GM04504 (cell line): ENCODE results near the gene TMIE.
"Not testable (repeated sequence)": the region's sequence is repeated elsewhere in the genome, so short reads cannot be mapped to it uniquely, and the experiment has no call there.

Source experiments
- DNase-seq: peaks from one replicate; pipeline ENCODE4 v3.0.0-alpha.2; 2012; ENCODE audit warnings: low read depth

The TMIE gene

DNA sequence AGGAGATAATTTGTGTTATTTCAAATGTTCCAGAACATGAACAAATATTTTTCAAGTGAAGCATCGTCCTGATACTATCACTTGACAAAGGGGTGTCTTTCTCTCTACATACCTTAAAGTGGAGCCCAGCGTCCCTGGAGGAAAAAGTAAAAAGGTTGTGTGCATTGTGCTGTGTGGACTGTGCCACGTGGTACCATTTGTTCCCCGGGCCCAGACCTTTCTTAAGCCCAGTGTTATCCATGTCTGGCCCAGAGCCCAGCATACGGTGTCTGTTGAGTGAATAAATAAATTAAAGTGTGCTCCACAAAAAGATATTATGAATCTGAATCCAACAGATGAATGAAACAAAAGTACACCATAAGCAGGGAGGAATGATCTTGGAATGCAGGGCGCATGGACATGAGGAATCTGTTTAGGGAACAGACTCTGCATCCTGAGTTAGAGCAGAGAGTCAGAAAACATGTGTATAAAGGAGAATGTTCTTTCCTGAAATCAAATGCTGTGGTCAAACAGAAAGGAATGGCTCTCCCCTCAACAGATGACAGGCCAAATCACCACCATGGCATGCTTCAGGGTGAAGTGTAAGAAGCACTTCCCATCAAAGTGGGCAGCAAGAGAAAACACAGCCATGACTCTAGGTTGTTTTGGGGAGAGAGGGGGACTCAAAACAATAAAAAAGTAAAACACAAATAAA lies 24.6 kb downstream of the TMIE start:
- DNase-seq: no peak

DNA sequence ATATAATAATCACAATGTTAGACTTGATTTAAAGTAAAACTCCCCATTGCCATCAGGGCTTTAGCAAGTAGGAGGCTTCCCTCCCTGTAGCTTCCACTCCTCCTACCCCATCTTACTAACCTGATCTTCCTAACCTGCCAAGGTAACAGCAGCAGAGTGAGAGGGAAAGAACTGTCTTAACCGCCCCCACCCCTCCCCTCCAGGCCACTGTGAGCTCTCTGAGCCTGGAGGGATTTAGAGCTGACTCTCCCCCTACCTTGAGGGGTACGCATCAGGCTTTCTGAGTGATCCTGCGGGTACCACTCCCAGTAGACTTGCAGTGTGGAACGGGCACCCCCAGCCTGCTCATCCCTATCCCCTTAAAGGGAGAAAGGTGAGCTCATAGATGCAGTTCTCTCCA lies 27.8 kb downstream of the TMIE start:
- DNase-seq: no peak

DNA sequence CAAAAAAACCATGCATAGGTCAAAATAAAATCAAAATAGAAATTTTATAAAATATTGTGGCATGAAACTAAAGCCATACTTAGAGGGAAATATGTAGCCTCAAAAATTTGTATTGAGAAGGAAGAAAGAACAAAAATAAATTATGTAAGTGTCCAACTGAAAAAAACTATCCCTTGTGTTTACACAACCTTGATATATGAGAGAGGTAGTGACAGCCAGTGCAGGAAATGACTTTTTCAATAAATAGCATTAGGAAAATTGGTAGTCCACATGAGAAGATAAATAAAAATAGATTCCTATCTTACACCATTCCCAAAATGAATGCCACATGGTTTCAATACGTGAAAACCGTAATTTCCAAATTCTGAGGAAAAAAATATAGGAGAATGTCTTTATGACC lies 29.6 kb downstream of the TMIE start:
- DNase-seq: no peak

DNA sequence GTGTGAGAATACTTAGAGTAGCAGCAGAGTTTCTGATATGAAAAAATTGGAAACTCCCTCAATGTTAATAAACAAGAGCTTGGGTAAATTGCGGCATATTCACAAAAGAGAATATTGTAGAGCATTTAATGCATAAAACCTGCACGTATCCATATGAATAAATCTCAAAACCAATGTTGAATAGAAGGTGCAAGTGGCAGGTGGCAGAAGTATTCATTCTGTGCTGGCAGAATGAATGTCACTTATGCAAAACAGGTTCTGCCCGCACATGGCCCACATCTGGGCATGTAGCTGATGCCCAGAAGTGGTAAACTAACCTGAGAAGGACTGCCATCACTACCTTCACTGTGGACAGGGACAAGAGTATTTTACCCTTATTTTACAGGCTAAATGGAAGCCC lies 30.6 kb downstream of the TMIE start:
- DNase-seq: no peak

DNA sequence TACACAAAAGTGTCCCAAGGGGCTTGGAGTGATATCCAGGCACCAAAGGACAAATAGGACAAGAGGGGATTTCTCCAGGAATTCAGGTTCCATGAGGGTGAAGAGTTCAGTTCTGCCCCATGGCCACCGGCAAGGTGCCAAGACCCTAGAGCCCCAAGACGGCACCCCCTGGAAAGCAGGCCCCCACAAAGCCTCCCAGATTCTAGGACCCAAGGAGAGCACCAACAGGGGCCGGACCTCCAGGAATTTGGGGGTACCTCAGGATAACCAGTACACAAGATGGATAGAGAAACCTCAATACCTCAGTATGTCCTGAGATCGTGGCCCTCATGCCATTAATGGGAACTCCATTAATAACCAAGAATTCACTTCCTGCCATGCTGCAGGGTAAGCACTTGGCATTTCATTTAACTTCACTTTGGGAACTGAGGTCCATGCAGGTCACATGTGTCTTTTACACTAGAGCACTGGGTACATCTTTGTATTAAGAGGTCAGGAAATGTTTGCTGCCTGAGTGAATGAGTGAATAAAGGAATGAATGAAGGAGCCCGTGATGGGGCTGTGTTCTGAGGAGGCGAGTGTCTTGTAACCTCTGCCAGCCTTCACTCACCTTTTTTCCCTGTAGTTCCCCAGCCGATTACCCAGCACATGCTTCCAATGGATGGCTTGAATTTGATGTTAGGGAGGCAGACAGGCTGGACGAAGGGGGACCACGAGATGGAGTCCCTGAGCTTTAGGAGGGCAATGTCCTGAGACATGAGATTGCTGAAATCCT lies 32.0 kb downstream of the TMIE start:
- no peak for DNase-seq

DNA sequence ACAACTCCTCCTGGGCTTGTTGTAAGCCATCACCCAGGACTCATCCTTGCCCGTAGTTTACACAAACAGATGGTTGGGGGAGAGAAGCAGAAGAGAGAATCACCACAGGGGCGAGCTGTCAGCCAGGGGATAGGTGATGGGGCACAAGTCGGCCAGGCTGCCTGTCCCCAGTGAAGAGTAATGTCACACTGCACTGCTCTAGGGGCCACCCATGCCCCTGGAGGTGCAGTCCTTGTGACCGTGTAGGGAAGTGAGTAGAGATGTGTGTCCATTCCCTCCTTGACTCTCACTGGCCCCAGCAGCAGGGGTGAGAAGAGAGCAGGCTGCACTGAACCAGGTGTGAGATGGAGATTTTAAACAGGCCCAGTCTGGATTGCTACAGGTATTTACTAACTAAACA lies 33.6 kb downstream of the TMIE start:
- no peak for DNase-seq

DNA sequence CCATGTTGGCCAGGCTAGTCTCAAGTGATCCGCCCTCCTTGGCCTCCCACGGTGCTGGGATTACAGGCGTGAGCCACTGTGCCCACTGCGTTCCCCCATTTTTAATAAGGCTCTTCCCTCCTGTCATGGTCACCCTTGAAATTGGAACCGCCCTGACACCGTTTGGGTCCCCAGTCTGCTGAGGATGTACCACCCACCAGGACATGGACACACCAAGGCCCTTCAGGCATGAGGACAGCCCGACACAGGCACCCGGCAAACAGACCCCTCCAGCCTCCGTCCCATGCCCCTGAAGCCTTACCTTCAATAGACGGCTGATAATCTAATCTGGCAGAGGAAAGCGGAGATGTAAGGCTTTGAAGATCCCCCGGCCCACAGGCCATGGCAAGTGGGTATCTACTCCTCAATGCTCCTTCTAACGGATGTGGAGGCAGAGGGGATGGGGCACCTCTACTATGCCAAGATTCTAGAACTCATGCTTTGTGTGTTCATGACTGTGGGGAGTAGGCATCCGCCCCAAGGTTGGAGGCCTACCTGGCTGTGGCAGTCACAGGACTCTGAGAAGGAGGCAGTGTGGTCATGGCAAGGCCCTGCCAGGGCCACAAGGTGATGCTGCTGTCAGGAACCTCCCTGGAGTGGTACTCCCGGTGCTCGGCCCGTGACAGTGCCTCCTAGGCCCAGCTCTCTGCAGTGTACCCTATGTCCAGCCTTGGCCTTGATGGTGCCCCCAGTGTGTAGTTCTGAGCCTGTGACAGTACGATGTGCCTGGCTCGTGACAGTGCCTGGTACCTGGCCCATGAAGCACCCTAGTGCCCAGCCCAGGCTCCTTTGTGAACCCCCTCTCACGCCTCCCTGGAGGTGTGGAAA lies 35.0 kb downstream of the TMIE start:
- no peak for DNase-seq

DNA sequence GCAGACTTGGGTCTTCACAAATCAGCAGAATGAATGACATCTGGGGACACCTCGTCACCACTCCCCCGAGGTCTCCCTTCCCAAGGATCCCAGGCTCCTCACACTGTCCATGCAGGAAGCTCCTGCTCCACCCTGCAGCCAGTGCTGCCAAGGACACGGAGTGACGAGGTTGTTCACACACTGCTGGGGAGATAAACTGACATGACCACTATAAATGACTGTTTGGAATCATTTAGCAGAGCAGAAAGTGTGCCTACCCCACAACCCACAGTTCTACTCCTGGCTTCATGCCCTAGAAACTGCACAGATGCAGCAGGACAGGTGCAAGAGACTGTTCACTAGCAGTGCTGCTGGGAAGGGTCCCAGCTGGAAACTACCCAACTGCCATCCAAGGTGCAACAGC lies 36.1 kb downstream of the TMIE start:
- no peak for DNase-seq

DNA sequence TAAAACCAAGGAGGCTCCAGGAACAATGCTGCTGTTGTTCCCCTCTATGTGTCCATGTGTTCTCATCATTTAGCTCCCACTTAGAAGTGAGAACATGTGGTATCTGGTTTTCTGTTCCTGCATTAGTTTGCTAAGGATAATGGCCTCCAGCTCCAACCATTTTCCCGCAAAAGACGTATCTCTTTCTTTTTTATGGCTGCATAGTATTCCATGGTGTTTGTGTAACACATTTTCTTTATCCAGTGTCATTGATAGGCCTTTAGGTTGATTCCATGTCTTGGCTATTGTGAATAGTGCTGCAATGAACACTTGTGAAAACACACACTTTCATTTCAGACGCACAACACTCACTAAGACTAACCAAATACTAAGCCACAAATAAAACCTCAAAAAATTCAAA lies 38.4 kb downstream of the TMIE start:
- DNase-seq: not testable (repeated sequence)

DNA sequence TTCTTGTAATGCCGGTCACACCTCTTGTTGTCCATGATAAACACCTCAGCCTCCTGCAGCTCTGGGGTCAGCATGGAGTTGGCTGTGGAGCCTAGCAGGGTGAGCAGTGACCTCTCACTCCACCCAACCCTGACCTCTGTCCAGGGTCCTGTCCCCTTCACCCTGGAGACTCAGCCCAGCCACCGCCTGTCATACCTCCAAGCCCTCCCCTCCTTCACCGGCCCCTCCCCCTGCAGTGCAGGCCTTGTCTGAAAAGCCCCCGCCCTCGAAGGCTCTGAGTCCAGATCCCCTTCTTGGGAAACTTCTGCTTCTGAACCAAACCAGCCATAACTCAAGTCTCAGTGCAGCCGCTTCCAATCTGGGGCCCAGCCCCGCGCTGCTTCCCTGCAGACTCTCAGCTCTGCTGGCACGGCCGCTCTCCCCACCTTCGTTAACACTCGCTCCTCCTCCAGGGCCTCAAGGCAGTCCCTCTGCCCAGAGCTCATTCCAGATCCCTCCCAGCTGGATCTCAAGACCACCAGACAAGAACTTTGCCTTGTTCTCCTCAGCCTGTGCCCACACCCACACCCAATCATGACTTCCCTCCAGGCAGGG lies 41.9 kb downstream of the TMIE start:
- DNase-seq: no peak

DNA sequence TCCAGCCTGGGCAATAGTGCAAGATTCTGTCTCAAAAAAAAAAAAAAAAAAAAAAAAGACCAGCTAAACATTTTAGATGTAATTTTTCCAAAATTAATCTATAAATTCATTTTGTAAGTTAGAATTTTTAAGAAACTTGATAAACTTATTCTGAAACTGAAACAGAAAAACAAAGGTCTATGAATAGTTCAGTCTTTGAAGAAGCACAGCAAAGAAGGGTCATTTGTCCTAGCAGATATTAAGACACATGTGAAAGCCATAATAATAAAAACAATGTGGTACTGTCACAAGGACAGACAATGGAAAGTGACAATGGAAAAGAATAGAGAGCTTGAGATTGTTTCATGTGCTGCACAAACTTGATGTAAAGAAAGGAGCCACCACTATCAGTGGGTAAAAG lies 45.5 kb downstream of the TMIE start:
- no peak for DNase-seq

DNA sequence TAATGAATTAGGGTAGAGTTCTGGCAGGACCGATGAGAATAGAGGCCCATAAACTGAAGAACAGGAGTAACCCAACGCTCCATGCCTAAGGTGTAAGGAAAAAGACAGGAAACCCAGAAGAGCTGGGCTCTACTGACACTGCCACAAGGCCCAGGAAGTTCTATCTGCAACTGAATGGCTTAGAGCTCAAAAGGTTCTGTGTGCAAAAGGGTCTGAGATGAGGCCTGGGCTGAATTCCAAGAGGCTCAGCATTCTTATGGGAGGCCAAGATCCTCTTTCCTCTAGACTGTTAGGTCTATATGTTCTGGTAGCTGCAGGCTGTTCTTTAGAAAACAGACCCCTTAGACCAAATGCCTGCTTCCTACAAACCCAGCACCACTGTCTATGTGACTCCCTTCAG lies 47.0 kb downstream of the TMIE start:
- DNase-seq: no peak

DNA sequence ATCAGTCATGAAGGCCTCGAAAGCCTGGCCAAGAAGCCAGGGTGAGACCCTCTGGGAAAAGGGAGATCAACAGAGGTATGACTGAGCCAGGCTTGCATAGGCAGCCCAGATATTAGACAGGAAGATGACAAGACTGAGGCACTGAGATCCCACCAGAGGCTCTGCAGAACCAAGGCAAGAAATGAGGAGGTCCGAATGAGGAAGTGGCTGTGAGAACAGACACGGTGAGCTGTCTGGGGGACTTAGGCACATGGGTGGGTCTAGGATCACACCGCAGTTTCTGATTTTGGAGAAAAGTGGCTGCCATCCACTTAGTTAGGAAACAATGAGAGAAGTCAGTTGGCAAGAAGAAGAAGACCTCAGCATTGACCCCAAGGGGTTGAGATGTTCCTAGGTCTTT lies 47.9 kb downstream of the TMIE start:
- no peak for DNase-seq

DNA sequence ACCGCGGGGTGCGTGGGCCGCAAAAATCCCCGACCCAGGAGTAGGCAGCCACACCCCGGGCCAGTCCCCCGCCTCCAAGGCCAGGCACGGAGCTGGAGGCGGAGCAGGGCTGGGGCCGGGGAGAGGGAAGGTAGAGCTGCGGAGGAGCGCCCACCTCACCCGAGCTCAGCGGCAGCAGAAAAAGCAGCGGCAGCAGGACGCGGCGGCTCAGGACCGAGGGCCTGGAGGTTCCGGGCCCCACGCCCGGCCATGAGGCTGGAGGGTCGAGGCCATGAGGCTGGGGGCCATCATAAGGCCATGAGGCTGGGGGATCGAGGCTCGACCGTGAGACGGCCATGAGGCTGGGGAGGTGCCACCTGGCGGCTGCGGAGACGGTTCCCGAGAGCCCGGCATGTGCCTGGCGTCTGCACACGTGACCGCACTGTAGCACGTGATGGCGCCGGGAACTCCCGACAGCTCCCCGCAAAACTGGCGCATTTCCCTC lies 49.4 kb downstream of the TMIE start:
- DNase-seq: no peak

DNA sequence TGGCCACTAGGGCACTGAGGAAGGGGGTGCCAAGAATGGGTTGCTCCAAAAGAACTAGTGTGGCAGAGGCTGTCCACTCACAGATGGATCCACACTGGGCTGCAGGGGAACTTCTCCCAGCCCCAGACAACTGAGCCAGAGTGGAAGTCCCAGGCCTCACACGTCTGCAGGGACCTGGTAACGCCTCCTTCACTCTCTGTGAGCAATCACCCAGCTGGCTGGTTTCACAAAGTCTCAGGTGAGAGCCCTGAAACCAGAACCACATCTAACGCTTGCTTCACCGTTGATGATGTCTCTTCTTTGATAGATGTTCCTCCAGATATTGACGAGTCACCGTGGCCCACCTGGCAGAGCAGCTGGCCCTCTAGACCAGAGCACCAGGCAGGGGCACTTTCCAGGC lies 51.9 kb downstream of the TMIE start:
- not testable (repeated sequence) for DNase-seq

DNA sequence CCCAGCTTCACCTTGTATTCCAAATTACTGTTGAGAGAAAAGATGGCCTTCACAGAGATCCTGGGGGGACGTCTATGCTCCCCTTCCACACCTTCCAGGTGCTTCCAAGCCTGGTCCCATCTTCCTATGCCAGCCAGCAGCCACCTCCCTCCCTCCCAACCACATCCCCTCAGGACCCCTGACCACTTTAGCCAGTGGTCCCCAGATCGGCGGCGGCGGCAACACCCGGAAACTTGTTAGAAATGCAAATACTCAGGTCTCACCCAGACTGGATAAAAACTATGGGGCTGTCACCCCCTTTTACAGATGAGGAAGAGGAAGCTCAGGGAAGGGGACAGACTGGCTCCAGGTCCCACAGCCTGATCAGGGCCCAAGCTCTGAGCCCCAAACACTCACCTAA lies 54.5 kb downstream of the TMIE start:
- no peak for DNase-seq

DNA sequence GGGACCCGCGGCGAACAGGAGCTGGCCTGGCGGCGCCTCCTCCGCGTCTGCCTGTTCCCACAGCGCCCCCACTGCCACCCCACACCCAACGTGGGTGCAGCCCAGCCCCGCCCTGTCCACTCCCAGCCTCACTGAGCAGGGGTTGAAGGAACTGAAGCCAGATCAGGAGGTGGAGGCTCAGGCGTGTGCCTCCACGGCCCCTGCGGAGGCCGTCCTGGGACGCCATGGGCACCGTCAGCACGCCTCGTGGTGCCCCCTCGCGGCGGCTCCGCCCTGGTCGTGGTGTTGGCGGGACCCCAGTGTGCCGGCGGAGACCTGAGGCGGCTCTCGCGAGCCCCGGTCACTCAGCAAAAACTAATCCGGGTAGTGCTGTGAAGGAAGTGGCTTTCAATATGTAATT lies 55.5 kb downstream of the TMIE start:
- DNase-seq: no peak

DNA sequence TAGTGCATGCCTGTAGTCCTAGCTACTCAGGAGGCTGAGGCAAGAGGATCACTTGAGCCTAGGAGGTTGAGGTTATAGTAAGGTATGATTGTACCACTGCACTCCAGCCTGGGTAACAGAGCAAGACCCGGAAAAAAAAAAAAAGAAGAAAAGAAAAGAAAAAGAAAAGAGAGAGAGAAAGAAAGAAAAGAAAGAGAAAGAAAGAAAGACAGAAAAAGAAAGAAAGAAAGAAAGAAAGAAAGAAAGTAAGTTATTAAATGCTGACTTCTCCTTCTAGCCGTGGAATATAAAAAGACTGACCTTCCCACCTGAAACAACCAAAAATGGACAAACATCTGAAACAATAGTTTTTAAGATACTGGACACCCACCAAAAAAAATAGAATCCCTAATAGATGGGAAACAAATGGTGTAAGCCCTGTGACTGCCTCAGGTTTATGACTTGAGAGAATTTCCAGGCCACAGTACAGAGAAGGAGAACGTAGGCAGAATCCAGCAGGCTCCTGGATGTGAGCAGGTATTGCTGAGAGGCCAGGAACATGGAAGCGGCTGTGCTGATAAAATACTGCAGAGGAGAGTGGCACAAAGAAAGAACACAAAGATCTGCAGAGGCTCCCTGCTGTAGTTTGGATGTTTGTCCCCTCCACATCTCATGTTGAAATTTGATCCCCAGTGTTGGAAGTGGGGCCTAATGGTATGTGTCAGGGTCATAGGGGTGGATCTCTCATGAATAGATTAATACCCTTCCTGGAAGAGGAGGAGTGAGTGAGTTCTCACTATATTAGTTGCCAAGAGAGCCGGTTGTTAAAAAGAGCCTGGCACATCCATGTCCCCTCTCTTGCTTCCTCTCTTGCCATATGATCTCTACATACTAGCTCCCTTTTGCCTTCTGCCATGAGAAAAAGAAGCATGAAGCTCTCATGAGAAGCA lies 58.3 kb downstream of the TMIE start:
- no peak for DNase-seq
